K562 (cell line): ENCODE measurements around the gene DAPL1. TPM values are rescaled to one million over a fixed set of nuclear protein-coding genes. Genes with fewer than 3 reads are reported as not detected.

Experiments used
- ATAC-seq: fragments of 200-7000 bp; cut with Tn5 transposase; 3 replicates; pipeline ENCODE4 v1.9.1; 2020; ENCODE audit warnings: moderate library complexity
- BruUV-seq: library from RNA; stranded (reverse); fragments of 400-500 nt; replicated peaks from 2 replicates; lab custom pipeline; 2021; lab: Mats Ljungman, UMichigan
- CTCF ChIA-PET: fragments of 300-600 bp; formaldehyde crosslinking; extraction: SDS; loops from one replicate; lab custom pipeline; 2021; ENCODE audit warnings: low intra/inter-chr PET ratio; lab: Yijun Ruan, JAX
- POLR2A ChIA-PET: fragments of 300-600, 350-650 bp; sonication (Branson Sonifier 250); formaldehyde crosslinking; extraction: SDS; loops from one replicate; lab custom pipeline; 2021; ENCODE audit warnings: antibody characterized with exemption, inconsistent platforms; lab: Yijun Ruan, JAX
- DNase-seq, 4 experiments: peaks; one replicate each; pipeline versions ENCODE4 v3.0.0 to v3.0.0-alpha.2; 2011 to 2018; ENCODE audit warnings: low spot score in 3 of 4, mixed read lengths in 3 of 4; ENCODE audit errors: extremely low read depth in 1 of 4
- FAIRE-seq: peaks from 2 replicates; lab custom pipeline; 2011; peaks lifted over from hg19 to GRCh38; lab: Jason Lieb, UNC
- H2AFZ ChIP-seq: 2 replicates; pipeline ENCODE4 v1.6.0; 2011; ENCODE audit warnings: low read depth, low read length, control low read depth, inconsistent platforms
- H3K27ac ChIP-seq: fragments of 200-600 bp; 3 replicates; pipeline ENCODE4 v1.8.0; 2011; ENCODE audit warnings: low read depth, mild to moderate bottlenecking, control low read depth, inconsistent platforms, low read length, moderate library complexity, mixed read lengths; ENCODE audit errors: extremely low read depth
- H3K27me3 ChIP-seq, 2 experiments: fragments of 300-600 bp in 1 of 2; 2 replicates in 1 of 2; 3 replicates in 1 of 2; pipeline versions ENCODE4 v1.6.0 to v1.8.0; 2011; ENCODE audit warnings: inconsistent platforms in 2 of 2, low read length in 2 of 2, mild to moderate bottlenecking in 1 of 2, mixed read lengths in 1 of 2, moderate library complexity in 1 of 2; ENCODE audit not compliant: control insufficient read depth in 2 of 2, insufficient read depth in 2 of 2
- H3K36me3 ChIP-seq: fragments of 300-600 bp; 3 replicates; pipeline ENCODE4 v1.8.0; 2011; ENCODE audit warnings: mild to moderate bottlenecking, low read length, inconsistent platforms; ENCODE audit not compliant: control insufficient read depth, insufficient read depth
- H3K4me1 ChIP-seq, 2 experiments: fragments of 200-600 bp in 1 of 2; replicated peaks in 1 of 2; 2 replicates in 1 of 2; 3 replicates in 1 of 2; pipeline versions ENCODE4 v1.5.1 to v1.8.0; 2011; ENCODE audit warnings: inconsistent platforms in 2 of 2, low read length in 2 of 2, mild to moderate bottlenecking in 1 of 2, mixed read lengths in 1 of 2, moderate library complexity in 1 of 2; ENCODE audit not compliant: control insufficient read depth in 2 of 2, insufficient read depth in 2 of 2
- H3K4me2 ChIP-seq: 2 replicates; pipeline ENCODE4 v1.6.1; 2011; ENCODE audit warnings: low read length, control low read depth, inconsistent platforms, mixed read lengths; ENCODE audit not compliant: insufficient read depth
- H3K4me3 ChIP-seq: fragments of 200-600 bp; sonication (generic), shearing (Covaris generic); 2 replicates; pipeline ENCODE4 v1.5.1; 2016; ENCODE audit warnings: control low read depth, inconsistent platforms
- H3K79me2 ChIP-seq: fragments of 200-600 bp; 3 replicates; pipeline ENCODE4 v1.8.0; 2011; ENCODE audit warnings: low read length, inconsistent platforms; ENCODE audit not compliant: control insufficient read depth, insufficient read depth
- H3K9ac ChIP-seq, 2 experiments: 2 replicates each; pipeline versions ENCODE4 v1.6.0 to v1.6.1; 2011; ENCODE audit warnings: low read depth in 2 of 2, low read length in 2 of 2, control low read depth in 1 of 2, inconsistent platforms in 1 of 2, mild to moderate bottlenecking in 1 of 2, mixed read lengths in 1 of 2; ENCODE audit not compliant: insufficient read depth in 1 of 2
- H3K9me1 ChIP-seq: one replicate; pipeline ENCODE4 v1.6.0; 2011; ENCODE audit warnings: inconsistent platforms, mild to moderate bottlenecking, low read length, moderate library complexity; ENCODE audit not compliant: control insufficient read depth, insufficient read depth
- H3K9me3 ChIP-seq: replicated peaks from 2 replicates; pipeline ENCODE4 v1.5.1; 2011; ENCODE audit warnings: low read depth, low read length, inconsistent platforms; ENCODE audit not compliant: control insufficient read depth, insufficient read depth
- H4K20me1 ChIP-seq: replicated peaks from 2 replicates; pipeline ENCODE4 v1.6.1; 2011; ENCODE audit warnings: low read length, inconsistent platforms, mixed read lengths; ENCODE audit not compliant: control insufficient read depth, insufficient read depth
- BHLHE40 ChIP-seq: IDR thresholded peaks from 2 replicates; pipeline ENCODE4 v1.6.1; 2011; ENCODE audit warnings: low read length, improper control_type of control experiment
- FOXP4 ChIP-seq: sonication (generic); formaldehyde crosslinking; IDR thresholded peaks from 2 replicates; pipeline ENCODE4 v1.8.0; 2022; ENCODE audit warnings: mild to moderate bottlenecking, missing genetic modification reagents, borderline replicate concordance
- GATAD2A ChIP-seq: fragments of 450-650 bp; IDR thresholded peaks from 2 replicates; pipeline ENCODE4 v1.6.1; 2017
- GMEB1 ChIP-seq: fragments of 250-450 bp; sonication (Bioruptor Pico); IDR thresholded peaks from 2 replicates; pipeline ENCODE4 v1.4.0; 2020; ENCODE audit warnings: mild to moderate bottlenecking
- KDM2B ChIP-seq: fragments of 250-450 bp; sonication (Bioruptor Pico); IDR thresholded peaks from 2 replicates; pipeline ENCODE4 v1.8.0; 2021; ENCODE audit warnings: mild to moderate bottlenecking, moderate library complexity
- MAFF ChIP-seq: IDR thresholded peaks from 2 replicates; pipeline ENCODE4 v1.6.1; 2012; ENCODE audit warnings: low read length, improper control_type of control experiment
- MCM2 ChIP-seq: fragments of 450-650 bp; IDR thresholded peaks from 2 replicates; pipeline ENCODE4 v1.6.1; 2017; ENCODE audit warnings: low read depth, mild to moderate bottlenecking
- PHF20 ChIP-seq: fragments of 450-650 bp; IDR thresholded peaks from 2 replicates; pipeline ENCODE4 v1.6.1; 2018; ENCODE audit not compliant: partially characterized antibody
- RBM15 ChIP-seq: fragments of 200-400 bp; formaldehyde crosslinking; IDR thresholded peaks from 2 replicates; pipeline ENCODE4 v1.6.1; 2018; ENCODE audit warnings: mild to moderate bottlenecking, low read length, moderate library complexity; ENCODE audit not compliant: insufficient read depth
- USF2 ChIP-seq: sonication (generic); formaldehyde crosslinking; IDR thresholded peaks from 2 replicates; pipeline ENCODE4 v1.5.0; 2020; ENCODE audit warnings: missing genetic modification reagents
- ZFPM2 ChIP-seq: fragments of 250-450 bp; sonication (Bioruptor Pico); IDR thresholded peaks from 2 replicates; pipeline ENCODE4 v1.5.1; 2022; ENCODE audit warnings: mild to moderate bottlenecking
- WGBS: fragments of 100-300 bp; shearing (Covaris generic); methylation state at CpG from one replicate; pipeline ENCODE4 v1.1.6; 2016; ENCODE audit warnings: low coverage, mixed read lengths; ENCODE audit not compliant: insufficient coverage; ENCODE audit errors: missing lambda C conversion rate; 5-methylcytosine and 5-hydroxymethylcytosine counted together
- in situ Hi-C: fragments of 300-500 bp; cut with MboI; formaldehyde crosslinking; loops from 4 replicates; pipeline ENCODE4 v1.15.0; 2018; ENCODE audit warnings: inconsistent platforms, mixed read lengths
- intact Hi-C: fragments of 100-400 bp; cut with micrococcal nuclease; formaldehyde crosslinking; loops from 2 replicates; pipeline ENCODE4 v1.14.2; 2022
- polyA plus RNA-seq, 8 experiments: library from polyadenylated mRNA; depleted of rRNA in 4 of 8; stranded (reverse) in 5 of 8; unstranded in 3 of 8; fragments of >200 nt; fragmentation: Nextera tagmentation in 2 of 8; fragmentation: Illumina TruSeq in 1 of 8; extraction: Ambion mirVana in 2 of 8; extraction: Trizol in 1 of 8; gene quantifications; 2 replicates each; pipeline versions ENCODE4 v1.2.1 to v1.2.3, GENCODE V29; 2011 to 2014; ENCODE audit warnings: inconsistent platforms in 1 of 8, missing spikeins in 1 of 8
- total RNA-seq, 7 experiments: library from RNA; depleted of rRNA in 6 of 7; stranded (reverse); fragments of >200 nt in 6 of 7; fragmentation: Illumina TruSeq in 2 of 7; extraction: Trizol in 2 of 7; gene quantifications; 2 replicates each; pipeline versions ENCODE4 v1.2.1 to v1.2.3, GENCODE V29; 2011 to 2021; ENCODE audit warnings: low replicate concordance in 1 of 7

Gene DAPL1
- total and polyA plus RNA-seq, 9 of the 15 experiments (the other 6 are each of a cell fraction or from before 2014, with no cell fraction given), result not detected

- 42% methylated on average over 8 of the region's 8 CpGs for WGBS
- Histone ChIP-seq H2AFZ (no peak overlapping the region), H3K36me3 (no peaks in the 10 kb centered on the region), H3K9ac (no peak overlapping the region), H3K4me3 (no peak overlapping the region), H3K27me3 (peaks cover 12 to 30% of the 10 kb centered on the region in 2 experiments; a peak in 3 of 5 replicates), H3K4me1 (no peaks in the 10 kb centered on the region), H4K20me1 (no peaks in the 10 kb centered on the region), H3K27ac (no peak overlapping the region), H3K4me2 (no peak overlapping the region), H3K79me2 (no peaks in the 10 kb centered on the region), H3K9me1 (no peaks in the 10 kb centered on the region), H3K9me3 (no peaks in the 10 kb centered on the region)
- no peak for TF ChIP-seq GATAD2A
- TF ChIP-seq MCM2, result no peak
- TF ChIP-seq ZFPM2 (CRISPR knock-in tag), result no peak
- TF ChIP-seq GMEB1, result no peak
- TF ChIP-seq RBM15, result no peak
- no peak for TF ChIP-seq KDM2B (CRISPR knock-in tag)
- TF ChIP-seq PHF20, result no peak
- no peak for TF ChIP-seq USF2 (CRISPR knock-in tag)
- no peak for TF ChIP-seq BHLHE40
- TF ChIP-seq MAFF, result no peak
- no peak for TF ChIP-seq FOXP4 (CRISPR knock-in tag)
- POLR2A ChIA-PET, result no interaction called here
- no peak for ATAC-seq
- intact Hi-C loops (no loop called here), in situ Hi-C loops (no loop called here)
- no peak for FAIRE-seq
- no peak for DNase-seq
- BruUV-seq, result no TSS peak
- CTCF ChIA-PET, result no interaction called here
Measured at GRCh38 chr2:158756331-158756730, 38.8 kb upstream of the DAPL1 start.
